BJ (cell line): Measurements from ENCODE around the gene GALNT13. TPM values are rescaled to one million over a fixed set of nuclear protein-coding genes. Genes with fewer than 3 reads are reported as not detected.

Experiments used
- CTCF ChIA-PET: fragments of 350-600 bp; formaldehyde crosslinking; extraction: SDS; loops from one replicate; lab custom pipeline; 2021; ENCODE audit warnings: antibody characterized with exemption, inconsistent platforms; lab: Yijun Ruan, JAX
- POLR2A ChIA-PET: fragments of 300-600 bp; sonication (Branson Sonifier 250); formaldehyde crosslinking; extraction: SDS; loops from one replicate; lab custom pipeline; 2021; ENCODE audit warnings: antibody characterized with exemption; lab: Charles Lee
- DNase-seq: peaks from one replicate; pipeline ENCODE4 v3.0.0-alpha.2; 2011; ENCODE audit warnings: low read depth
- H3K27me3 ChIP-seq: 2 replicates; pipeline ENCODE4 v1.6.0; 2011; ENCODE audit warnings: low read length; ENCODE audit not compliant: control insufficient read depth, insufficient read depth
- H3K36me3 ChIP-seq: 2 replicates; pipeline ENCODE4 v1.5.1; 2011; ENCODE audit warnings: low read length; ENCODE audit not compliant: control insufficient read depth, insufficient read depth
- H3K4me3 ChIP-seq: 2 replicates; pipeline ENCODE4 v1.5.1; 2011; ENCODE audit warnings: low read depth, mild to moderate bottlenecking, control low read depth, low read length
- polyA plus RNA-seq: library from polyadenylated mRNA; depleted of rRNA; stranded (reverse); fragments of >200 nt; gene quantifications from 2 replicates; pipeline ENCODE4 v1.2.3, GENCODE V29; 2011
- TF ChIP-seq, protein P1 (sequence below): IDR thresholded peaks from 2 replicates; pipeline ENCODE4 v1.5.1; 2011; ENCODE audit warnings: low read depth, mild to moderate bottlenecking, control low read depth, inconsistent platforms, low read length, moderate library complexity; ENCODE audit not compliant: insufficient read depth

The GALNT13 gene
- polyA plus RNA-seq, 1 experiment: not detected

DNA sequence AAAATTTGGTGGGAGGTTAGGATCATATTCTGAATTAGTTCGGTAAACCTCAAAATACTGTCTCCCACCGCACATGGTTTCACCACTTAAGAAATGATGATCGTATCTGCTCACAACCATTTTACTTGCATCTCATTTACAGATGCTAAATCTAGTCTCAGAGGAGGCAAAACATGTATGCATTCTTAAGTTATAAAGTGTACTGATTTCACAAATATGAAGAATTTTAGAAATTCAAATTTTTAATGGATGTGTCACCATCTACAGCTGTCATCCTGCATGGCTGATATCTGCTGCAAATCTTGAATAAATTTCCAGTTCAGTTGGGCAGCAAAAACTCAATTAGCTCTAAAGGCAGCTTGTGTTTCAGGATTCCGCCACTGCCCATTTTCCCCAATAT is 583.4 kb downstream of the GALNT13 start:
- H3K4me3 ChIP-seq: no peak overlapping the region
- DNase-seq: no peak
- no peaks in the 10 kb centered on the region for H3K36me3 ChIP-seq
- H3K27me3 ChIP-seq: no peaks in the 10 kb centered on the region
- ChIA-PET POLR2A (no interaction called here), CTCF (no interaction called here)
- TF ChIP-seq, protein P1, sequence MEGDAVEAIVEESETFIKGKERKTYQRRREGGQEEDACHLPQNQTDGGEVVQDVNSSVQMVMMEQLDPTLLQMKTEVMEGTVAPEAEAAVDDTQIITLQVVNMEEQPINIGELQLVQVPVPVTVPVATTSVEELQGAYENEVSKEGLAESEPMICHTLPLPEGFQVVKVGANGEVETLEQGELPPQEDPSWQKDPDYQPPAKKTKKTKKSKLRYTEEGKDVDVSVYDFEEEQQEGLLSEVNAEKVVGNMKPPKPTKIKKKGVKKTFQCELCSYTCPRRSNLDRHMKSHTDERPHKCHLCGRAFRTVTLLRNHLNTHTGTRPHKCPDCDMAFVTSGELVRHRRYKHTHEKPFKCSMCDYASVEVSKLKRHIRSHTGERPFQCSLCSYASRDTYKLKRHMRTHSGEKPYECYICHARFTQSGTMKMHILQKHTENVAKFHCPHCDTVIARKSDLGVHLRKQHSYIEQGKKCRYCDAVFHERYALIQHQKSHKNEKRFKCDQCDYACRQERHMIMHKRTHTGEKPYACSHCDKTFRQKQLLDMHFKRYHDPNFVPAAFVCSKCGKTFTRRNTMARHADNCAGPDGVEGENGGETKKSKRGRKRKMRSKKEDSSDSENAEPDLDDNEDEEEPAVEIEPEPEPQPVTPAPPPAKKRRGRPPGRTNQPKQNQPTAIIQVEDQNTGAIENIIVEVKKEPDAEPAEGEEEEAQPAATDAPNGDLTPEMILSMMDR: no peak

DNA sequence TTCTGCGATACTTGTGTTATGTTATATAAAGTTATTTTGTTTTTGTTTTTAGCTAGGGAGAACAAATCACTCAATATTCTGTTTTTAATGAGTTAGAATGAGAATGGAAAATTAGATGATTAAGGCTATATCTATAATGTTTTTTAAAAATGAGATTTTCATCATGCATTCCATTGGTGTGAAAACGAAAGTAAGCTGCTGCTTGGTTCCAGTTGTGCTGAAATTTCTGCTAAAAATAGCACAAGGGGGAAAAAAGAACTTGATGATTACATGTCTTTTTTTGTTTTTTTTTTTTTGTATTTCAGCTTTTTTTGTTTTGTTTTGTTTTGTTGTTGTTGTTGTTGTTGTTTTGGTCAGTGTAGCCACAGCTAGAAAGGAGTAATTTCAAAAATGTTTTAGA is 584.1 kb downstream of the GALNT13 start:
- no peaks in the 10 kb centered on the region for H3K36me3 ChIP-seq
- H3K4me3 ChIP-seq: no peak overlapping the region
- DNase-seq: no peak
- CTCF ChIA-PET: no interaction called here
- H3K27me3 ChIP-seq: no peaks in the 10 kb centered on the region
- TF ChIP-seq, protein P1: no peak
- POLR2A ChIA-PET: no interaction called here

DNA sequence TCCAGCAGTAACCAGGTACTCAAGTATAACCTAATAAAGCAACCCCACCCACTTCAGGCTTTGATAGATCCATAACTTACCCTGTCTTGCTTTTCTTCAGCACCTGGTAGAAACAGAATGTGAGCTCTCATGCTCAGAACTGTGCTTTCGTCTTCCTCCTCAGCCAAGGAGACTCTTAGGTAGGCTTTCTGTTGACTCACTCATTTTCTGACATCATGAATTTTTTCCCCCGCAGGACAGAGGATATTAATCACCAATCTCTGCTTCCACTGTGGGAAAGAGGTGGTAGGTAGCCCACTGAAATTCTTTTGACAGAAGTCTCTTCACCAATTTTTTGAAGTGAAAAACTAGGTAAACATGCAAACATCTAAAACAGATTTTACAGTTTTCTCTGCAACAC is 585.6 kb downstream of the GALNT13 start:
- POLR2A ChIA-PET: no interaction called here
- Histone ChIP-seq H3K4me3 (no peak overlapping the region), H3K27me3 (no peaks in the 10 kb centered on the region), H3K36me3 (no peaks in the 10 kb centered on the region)
- TF ChIP-seq, protein P1: no peak
- no peak for DNase-seq
- CTCF ChIA-PET: interaction anchor here (1.0 kb wide), 1 partner anchor 767 kb away, joined by 3 read pairs; no protein-coding TSS in a partner anchor

DNA sequence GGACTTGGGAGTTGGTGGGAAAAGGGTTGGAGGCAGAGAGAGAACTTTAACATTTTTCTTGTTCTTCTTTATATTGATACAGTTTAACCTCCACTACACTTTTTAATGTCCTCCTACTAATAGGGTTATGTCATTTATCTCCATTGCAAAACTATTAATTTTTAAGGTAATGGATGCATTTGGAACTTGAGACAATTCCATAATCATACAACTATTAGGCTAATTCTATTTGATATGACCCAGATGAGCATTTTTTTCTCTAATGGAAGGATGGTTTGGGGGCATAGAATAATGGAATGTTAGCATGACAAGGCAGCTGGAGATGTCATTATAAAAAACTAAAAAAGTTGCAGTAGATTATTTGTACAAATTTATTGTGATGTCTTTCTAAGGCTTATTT is 587.6 kb downstream of the GALNT13 start:
- Histone ChIP-seq H3K27me3 (no peaks in the 10 kb centered on the region), H3K4me3 (no peak overlapping the region), H3K36me3 (no peaks in the 10 kb centered on the region)
- ChIA-PET POLR2A (no interaction called here), CTCF (no interaction called here)
- TF ChIP-seq, protein P1: no peak
- no peak for DNase-seq

DNA sequence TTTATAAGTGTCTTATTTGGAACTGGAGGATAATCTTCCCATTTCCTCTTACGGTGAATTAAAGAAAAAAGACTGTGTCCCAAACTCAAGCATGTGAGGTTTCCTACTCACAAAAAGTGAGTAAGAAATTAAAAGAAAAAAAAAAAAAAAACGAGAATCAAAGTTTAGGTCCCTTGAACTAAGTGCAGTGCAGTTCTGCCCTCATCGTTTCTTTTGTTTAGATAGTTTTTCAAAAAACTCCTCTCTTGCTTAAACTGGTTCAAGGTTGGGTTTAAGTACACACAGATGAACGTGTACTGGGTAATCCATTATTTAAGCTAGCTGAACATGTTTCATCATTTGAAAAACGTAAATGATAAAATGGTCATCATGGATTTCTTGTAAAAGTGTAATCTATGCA is 590.9 kb downstream of the GALNT13 start:
- no peaks in the 10 kb centered on the region for H3K36me3 ChIP-seq

More for the DNA sequence above, 590.9 kb downstream of the GALNT13 start:
- TF ChIP-seq, protein P1: no peak
- ChIA-PET CTCF (no interaction called here), POLR2A (no interaction called here)
- DNase-seq: no peak
- no peaks in the 10 kb centered on the region for H3K27me3 ChIP-seq
- H3K4me3 ChIP-seq: no peak overlapping the region
